Left ventricle myocardium inferior (tissue), 1 donor: ENCODE results near the gene MAP1LC3B. TPM values are rescaled to one million over a fixed set of nuclear protein-coding genes. Genes with fewer than 3 reads are reported as not detected.
A peak's percentile ranks its signal among the peaks of the same experiment; 100 is the strongest.
"Not testable (repeated sequence)": the region's sequence is repeated elsewhere in the genome, so short reads cannot be mapped to it uniquely, and the experiment has no call there.

ENCODE experiments used
- DNase-seq: peaks from one replicate; pipeline ENCODE4 v3.0.0-alpha.2; 2020
- H3K27ac ChIP-seq: fragments of 200-600 bp; replicated peaks from 2 replicates; pipeline ENCODE4 v1.8.0; 2021
- H3K27me3 ChIP-seq: fragments of 200-600 bp; 2 replicates; pipeline ENCODE4 v1.8.0; 2021; ENCODE audit warnings: low read depth
- H3K36me3 ChIP-seq: fragments of 200-600 bp; 2 replicates; pipeline ENCODE4 v1.8.0; 2021
- H3K4me1 ChIP-seq: fragments of 200-600 bp; 2 replicates; pipeline ENCODE4 v1.8.0; 2021
- H3K4me3 ChIP-seq: fragments of 200-600 bp; 2 replicates; pipeline ENCODE4 v1.8.0; 2021; ENCODE audit warnings: mild to moderate bottlenecking, moderate library complexity
- H3K9me3 ChIP-seq: fragments of 200-600 bp; replicated peaks from 2 replicates; pipeline ENCODE4 v1.8.0; 2021
- CTCF ChIP-seq: fragments of 200-600 bp; IDR thresholded peaks from 2 replicates; pipeline ENCODE4 v1.8.0; 2021; ENCODE audit warnings: antibody characterized with exemption, mild to moderate bottlenecking, borderline replicate concordance
- intact Hi-C: fragments of 100-400 bp; cut with micrococcal nuclease; formaldehyde crosslinking; loops from one replicate; pipeline ENCODE4 v1.11.0; 2022
- total RNA-seq: library from RNA; stranded (reverse); fragmentation: NEBNext Ultra II Directional; extraction: Animal tissue kit (Norgen Biotek cat#: 25700); gene quantifications from one replicate; pipeline ENCODE4 v1.2.1, GENCODE V29; 2021
- donor health status: DM: no; HTN: yes; CAD: no; lungs with severe emphysema.

MAP1LC3B gene
- total RNA-seq, 1 donor from 2014 or later: 131 TPM

DNA sequence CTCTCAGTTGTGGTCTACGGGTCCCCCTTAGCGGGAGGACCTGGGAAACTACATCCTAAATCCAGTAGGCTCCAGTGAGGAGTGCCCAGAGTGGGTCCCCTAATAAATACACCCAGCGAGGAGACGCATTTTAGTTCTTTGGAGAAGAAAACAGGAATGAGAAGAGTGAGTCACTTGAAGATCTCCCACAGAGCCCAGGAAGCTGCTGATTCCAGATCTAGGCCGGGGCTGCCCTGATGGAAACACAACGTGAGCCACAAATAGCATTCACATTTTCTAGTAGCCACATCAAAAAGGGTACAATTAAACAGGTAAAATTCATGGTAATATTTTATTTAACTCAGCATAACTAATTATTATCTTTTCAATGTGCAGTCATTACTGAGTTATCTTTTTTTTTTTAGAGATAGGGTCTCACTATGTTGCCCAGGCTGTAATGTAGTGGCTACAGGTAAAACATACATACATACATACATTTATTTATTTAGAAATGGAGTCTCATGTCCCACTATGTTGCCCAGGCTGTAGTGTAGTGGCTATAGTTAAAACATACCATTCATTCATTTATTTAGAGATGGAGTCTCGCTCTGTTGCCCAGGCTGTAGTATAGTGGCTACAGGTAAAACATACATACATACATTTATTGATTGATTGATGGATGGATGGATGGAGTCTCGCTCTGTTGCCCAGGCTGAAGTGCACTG lies 30.1 kb upstream of the MAP1LC3B start:
- H3K27me3 ChIP-seq: no peaks in the 10 kb centered on the region
- DNase-seq: no peak
- H3K9me3 ChIP-seq: no peaks in the 10 kb centered on the region
- peaks cover 78% of the 10 kb centered on the region for H3K4me1 ChIP-seq
- H3K36me3 ChIP-seq: peaks cover 45% of the 10 kb centered on the region
- peak overlapping the region; percentile 87 for H3K27ac ChIP-seq
- no peak for TF ChIP-seq CTCF
- H3K4me3 ChIP-seq: no peak overlapping the region
- intact Hi-C loops: no loop called here

DNA sequence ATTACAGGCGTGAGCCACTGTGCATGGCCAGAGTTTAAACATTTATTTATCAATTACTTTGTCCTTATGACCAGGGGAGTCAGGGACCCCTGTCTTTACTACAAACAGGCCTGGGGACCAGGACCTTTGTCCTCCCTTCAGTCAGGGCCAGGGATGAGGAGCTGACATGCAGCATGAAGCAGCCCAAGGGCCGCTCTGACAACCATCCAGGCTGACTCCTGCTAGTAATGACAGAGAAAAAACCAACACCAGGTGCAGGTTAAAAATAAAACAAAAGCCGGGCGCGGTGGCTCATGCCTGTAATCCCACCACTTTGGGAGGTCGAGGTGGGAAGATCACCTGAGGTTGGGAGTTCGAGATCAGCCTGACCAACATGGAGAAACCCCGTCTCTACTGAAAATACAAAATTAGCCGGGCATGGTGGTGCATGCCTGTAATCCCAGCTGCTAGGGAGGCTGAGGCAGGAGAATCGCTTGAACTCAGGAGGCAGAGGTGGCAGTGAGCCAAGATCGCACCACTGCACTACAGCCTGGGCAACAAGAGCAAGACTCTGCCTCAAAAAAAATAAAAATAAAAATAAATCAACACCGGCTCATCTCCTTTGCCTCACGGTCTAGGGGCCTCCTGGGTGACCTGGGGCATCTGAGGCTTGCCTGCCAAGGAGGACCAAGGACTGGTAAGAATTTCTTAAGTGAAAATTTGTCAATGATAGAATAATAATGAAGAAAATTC lies 29.1 kb upstream of the MAP1LC3B start:
- Histone ChIP-seq H3K27ac (peak overlapping the region; percentile 87), H3K36me3 (peaks cover 36% of the 10 kb centered on the region), H3K4me1 (peaks cover 87% of the 10 kb centered on the region)
- DNase-seq, H3K27me3 ChIP-seq, intact Hi-C loops, H3K4me3 ChIP-seq, H3K9me3 ChIP-seq: not testable (repeated sequence)

- peak; percentile 65 for DNase-seq
- Histone ChIP-seq H3K27me3 (no peaks in the 10 kb centered on the region), H3K36me3 (peaks cover 26% of the 10 kb centered on the region), H3K4me3 (peak overlapping the region; percentile 38), H3K4me1 (peaks cover 89% of the 10 kb centered on the region), H3K9me3 (no peaks in the 10 kb centered on the region), H3K27ac (peak overlapping the region; percentile 87)
- intact Hi-C loops: no loop called here
- TF ChIP-seq CTCF: no peak
Observed at GRCh38 chr16:87363771-87364455, 28.2 kb upstream of the MAP1LC3B start.

GRCh38 chr16:87365021-87365713 lies 27.0 kb upstream of the MAP1LC3B start:
- no peak for TF ChIP-seq CTCF
- H3K36me3 ChIP-seq: peaks cover 17% of the 10 kb centered on the region
- no peaks in the 10 kb centered on the region for H3K27me3 ChIP-seq
- H3K4me3 ChIP-seq: no peak overlapping the region
- no peaks in the 10 kb centered on the region for H3K9me3 ChIP-seq
- H3K27ac ChIP-seq: peak overlapping the region; percentile 87
- no peak for DNase-seq
- peaks cover 91% of the 10 kb centered on the region for H3K4me1 ChIP-seq
- intact Hi-C loops: no loop called here

- Histone ChIP-seq H3K4me3 (no peak overlapping the region), H3K36me3 (peaks cover 14% of the 10 kb centered on the region), H3K4me1 (peaks cover 91% of the 10 kb centered on the region), H3K9me3 (no peaks in the 10 kb centered on the region), H3K27me3 (no peaks in the 10 kb centered on the region), H3K27ac (no peak overlapping the region)
- no peak for DNase-seq
- intact Hi-C loops: no loop called here
- no peak for TF ChIP-seq CTCF
Observed at GRCh38 chr16:87366288-87366687, 25.8 kb upstream of the MAP1LC3B start.
